Neural cell (in vitro differentiated cells): ENCODE data around the gene MRPL50. TPM values are rescaled to one million over a fixed set of nuclear protein-coding genes. Genes with fewer than 3 reads are reported as not detected.

Experiments
- H2AFZ ChIP-seq: fragments of 200-600, 300-800 bp; sonication (generic), shearing (Covaris generic); 2 replicates; pipeline ENCODE4 v1.6.0; 2014; ENCODE audit warnings: low read depth, mild to moderate bottlenecking, antibody characterized with exemption, low read length, moderate library complexity
- H3F3A ChIP-seq: fragments of 200-600 bp; shearing (Covaris generic); 2 replicates; pipeline ENCODE4 v1.6.1; 2016; ENCODE audit warnings: mild to moderate bottlenecking, moderate library complexity, mixed read lengths, antibody characterized with exemption, low read length; ENCODE audit not compliant: insufficient read depth, poor library complexity, severe bottlenecking
- H3K27ac ChIP-seq: fragments of 200-600, 300-800 bp; sonication (generic), shearing (Covaris generic); 2 replicates; pipeline ENCODE4 v1.5.1; 2014; ENCODE audit warnings: mild to moderate bottlenecking, low read length, moderate library complexity
- H3K27me3 ChIP-seq: fragments of 300-800, 200-600 bp; sonication (generic), shearing (Covaris generic); 2 replicates; pipeline ENCODE4 v1.6.0; 2014; ENCODE audit warnings: mild to moderate bottlenecking, low read depth, low read length, moderate library complexity; ENCODE audit not compliant: insufficient read depth
- H3K36me3 ChIP-seq: fragments of 300-800, 200-600 bp; sonication (generic), shearing (Covaris generic); 2 replicates; pipeline ENCODE4 v1.5.1; 2014; ENCODE audit warnings: mild to moderate bottlenecking, antibody characterized with exemption, low read length, moderate library complexity; ENCODE audit not compliant: insufficient read depth
- H3K4me2 ChIP-seq: fragments of 300-800, 200-600 bp; sonication (generic), shearing (Covaris generic); 2 replicates; pipeline ENCODE4 v1.6.0; 2014; ENCODE audit warnings: mild to moderate bottlenecking, low read length
- H3K4me3 ChIP-seq: fragments of 300-800, 200-600 bp; sonication (generic), shearing (Covaris generic); 2 replicates; pipeline ENCODE4 v1.5.1; 2014; ENCODE audit warnings: mild to moderate bottlenecking, low read length, moderate library complexity
- H3K79me2 ChIP-seq: fragments of 200-600 bp; shearing (Covaris generic); replicated peaks from 2 replicates; pipeline ENCODE4 v1.6.0; 2014; ENCODE audit warnings: mild to moderate bottlenecking, low read length, moderate library complexity; ENCODE audit not compliant: insufficient read depth
- H3K9ac ChIP-seq: fragments of 300-800, 200-600 bp; sonication (generic), shearing (Covaris generic); 2 replicates; pipeline ENCODE4 v1.6.1; 2016; ENCODE audit warnings: mild to moderate bottlenecking, low read length, mixed read lengths
- H3K9me2 ChIP-seq: fragments of 200-600 bp; shearing (Covaris generic); 2 replicates; pipeline ENCODE4 v1.6.1; 2016; ENCODE audit warnings: mild to moderate bottlenecking, low read length, mixed read lengths; ENCODE audit not compliant: insufficient read depth
- H3K9me3 ChIP-seq: fragments of 200-600, 300-800 bp; sonication (generic), shearing (Covaris generic); 2 replicates; pipeline ENCODE4 v1.6.1; 2016; ENCODE audit warnings: mild to moderate bottlenecking, mixed run types, low read length, moderate library complexity, mixed read lengths
- H4K20me1 ChIP-seq: fragments of 200-600 bp; shearing (Covaris generic); 2 replicates; pipeline ENCODE4 v1.6.1; 2016; ENCODE audit warnings: mild to moderate bottlenecking, mixed run types; ENCODE audit not compliant: insufficient read depth
- CTCF ChIP-seq: fragments of 450-650 bp; IDR thresholded peaks from 2 replicates; pipeline ENCODE4 v1.5.1; 2014; ENCODE audit warnings: antibody characterized with exemption, mild to moderate bottlenecking, moderate library complexity; ENCODE audit not compliant: poor library complexity, severe bottlenecking
- EP300 ChIP-seq: fragments of 450-650 bp; conservative IDR thresholded peaks from 2 replicates; pipeline ENCODE4 v1.6.1; 2014; ENCODE audit warnings: antibody characterized with exemption, mild to moderate bottlenecking, moderate library complexity; ENCODE audit not compliant: poor library complexity, severe bottlenecking
- EZH2 ChIP-seq: fragments of 200-600, 300-800 bp; shearing (Covaris generic), sonication (generic); IDR thresholded peaks from 2 replicates; pipeline ENCODE4 v1.6.1; 2014; ENCODE audit warnings: antibody characterized with exemption, low read length, borderline replicate concordance, mild to moderate bottlenecking; ENCODE audit not compliant: insufficient read depth, poor library complexity, severe bottlenecking
- MXI1 ChIP-seq: fragments of 450-650 bp; conservative IDR thresholded peaks from 2 replicates; pipeline ENCODE4 v1.6.1; 2014; ENCODE audit warnings: antibody characterized with exemption, mild to moderate bottlenecking; ENCODE audit not compliant: poor library complexity, severe bottlenecking
- POLR2AphosphoS5 ChIP-seq: IDR thresholded peaks from 2 replicates; pipeline ENCODE4 v1.6.1; 2012
- RAD21 ChIP-seq: fragments of 450-650 bp; conservative IDR thresholded peaks from 2 replicates; pipeline ENCODE4 v1.6.1; 2014; ENCODE audit warnings: antibody characterized with exemption, mild to moderate bottlenecking, moderate library complexity
- REST ChIP-seq: IDR thresholded peaks from 2 replicates; pipeline ENCODE4 v1.6.1; 2012; ENCODE audit warnings: borderline replicate concordance
- SMC3 ChIP-seq: fragments of 450-650 bp; conservative IDR thresholded peaks from 2 replicates; pipeline ENCODE4 v1.6.1; 2014; ENCODE audit warnings: antibody characterized with exemption, mild to moderate bottlenecking, moderate library complexity; ENCODE audit not compliant: poor library complexity
- TAF1 ChIP-seq: IDR thresholded peaks from 2 replicates; pipeline ENCODE4 v1.6.1; 2012; ENCODE audit warnings: low read depth
- polyA plus RNA-seq: library from polyadenylated mRNA; depleted of rRNA; stranded (reverse); fragments of >200 nt; gene quantifications from 2 replicates; pipeline ENCODE4 v1.2.3, GENCODE V29; 2014

Gene MRPL50
- polyA plus RNA-seq, 1 donor from 2014 or later = 35.2 TPM

- H3K27ac ChIP-seq = no peak overlapping the region
- no peaks in the 10 kb centered on the region for H4K20me1 ChIP-seq
- H3K4me3 ChIP-seq = no peak overlapping the region
- H3F3A ChIP-seq = no peaks in the 10 kb centered on the region
- TF ChIP-seq POLR2AphosphoS5 = no peak
- no peak for TF ChIP-seq REST
- no peak for TF ChIP-seq RAD21
- no peak for TF ChIP-seq CTCF
- TF ChIP-seq SMC3 = no peak
- TF ChIP-seq EZH2 = no peak
- TF ChIP-seq MXI1 = no peak
- no peak for TF ChIP-seq EP300
- no peak for TF ChIP-seq TAF1
- H3K27me3 ChIP-seq = no peaks in the 10 kb centered on the region
- no peak overlapping the region for H2AFZ ChIP-seq
- no peak overlapping the region for H3K9ac ChIP-seq
- H3K9me2 ChIP-seq = no peaks in the 10 kb centered on the region
- H3K4me2 ChIP-seq = no peak overlapping the region
- no peaks in the 10 kb centered on the region for H3K36me3 ChIP-seq
- no peaks in the 10 kb centered on the region for H3K9me3 ChIP-seq
- no peaks in the 10 kb centered on the region for H3K79me2 ChIP-seq
These were observed 21.4 kb upstream of the MRPL50 start for GRCh38 chr9:101419863-101420262.

GRCh38 chr9:101418518-101419430 is 20.4 kb upstream of the MRPL50 start:
- Histone ChIP-seq H3K4me3 (no peak overlapping the region), H3K27me3 (no peaks in the 10 kb centered on the region), H4K20me1 (no peaks in the 10 kb centered on the region), H2AFZ (no peak overlapping the region), H3K79me2 (no peaks in the 10 kb centered on the region), H3K27ac (no peak overlapping the region), H3K9ac (no peak overlapping the region), H3K4me2 (no peak overlapping the region), H3K9me2 (no peaks in the 10 kb centered on the region), H3K9me3 (no peaks in the 10 kb centered on the region), H3F3A (no peaks in the 10 kb centered on the region), H3K36me3 (no peaks in the 10 kb centered on the region)
- TF ChIP-seq RAD21 (no peak), TAF1 (no peak), CTCF (no peak), EZH2 (no peak), REST (no peak), SMC3 (no peak), EP300 (no peak), MXI1 (no peak), POLR2AphosphoS5 (no peak)
